HG02870 (cell line): Measurements from ENCODE around the gene ATG10.
"Not testable (repeated sequence)": the region's sequence is repeated elsewhere in the genome, so short reads cannot be mapped to it uniquely, and the experiment has no call there.

Source experiments
- ATAC-seq: cut with Tn5 transposase; IDR thresholded peaks from one replicate; pipeline ENCODE4 v1.9.1; 2021; ENCODE audit warnings: mild to moderate bottlenecking, moderate library complexity; ENCODE audit not compliant: unreplicated experiment

The ATG10 gene

GRCh38 chr5:82272571-82273356 lies 300.9 kb downstream of the ATG10 start:
- ATAC-seq, result not testable (repeated sequence)

GRCh38 chr5:82273426-82273825 lies 301.6 kb downstream of the ATG10 start:
- not testable (repeated sequence) for ATAC-seq

GRCh38 chr5:82274343-82275211 lies 302.8 kb downstream of the ATG10 start:
- no peak for ATAC-seq

GRCh38 chr5:82275216-82275664 lies 303.4 kb downstream of the ATG10 start:
- no peak for ATAC-seq

GRCh38 chr5:82276800-82277612 lies 305.2 kb downstream of the ATG10 start:
- ATAC-seq, result no peak

- no peak for ATAC-seq
These were observed 305.8 kb downstream of the ATG10 start for GRCh38 chr5:82277613-82277986.

- ATAC-seq, result peak; percentile 89
These were observed 306.3 kb downstream of the ATG10 start, which contains the start of gene RPS23 for GRCh38 chr5:82277987-82278710. TSS of gene RPS23 (minus strand) at chr5:82278354. CDS start at chr5:82278323, 31 bp downstream.

- ATAC-seq, result no peak
These were observed 307.0 kb downstream of the ATG10 start for GRCh38 chr5:82278711-82279370.

GRCh38 chr5:82283893-82284292 lies 312.1 kb downstream of the ATG10 start:
- no peak for ATAC-seq

GRCh38 chr5:82285206-82285605 lies 313.4 kb downstream of the ATG10 start:
- ATAC-seq, result no peak

GRCh38 chr5:82287625-82288024 lies 315.8 kb downstream of the ATG10 start:
- no peak for ATAC-seq

- ATAC-seq, result no peak
These were observed 318.2 kb downstream of the ATG10 start for GRCh38 chr5:82290005-82290404.

GRCh38 chr5:82290908-82291307 lies 319.1 kb downstream of the ATG10 start:
- no peak for ATAC-seq

GRCh38 chr5:82291420-82291819 lies 319.6 kb downstream of the ATG10 start:
- ATAC-seq, result no peak

GRCh38 chr5:82295144-82295543 lies 323.3 kb downstream of the ATG10 start:
- ATAC-seq, result no peak

- peak; percentile 72 for ATAC-seq
These were observed 324.2 kb downstream of the ATG10 start for GRCh38 chr5:82295959-82296531.

- no peak for ATAC-seq
These were observed 325.1 kb downstream of the ATG10 start for GRCh38 chr5:82296929-82297328.

GRCh38 chr5:82297711-82298110 lies 325.9 kb downstream of the ATG10 start:
- no peak for ATAC-seq

- no peak for ATAC-seq
These were observed 326.8 kb downstream of the ATG10 start for GRCh38 chr5:82298668-82299067.
